ENCODE measurements around the gene SQOR. TPM values are rescaled to one million over a fixed set of nuclear protein-coding genes. Genes with fewer than 3 reads are reported as not detected.

The SQOR gene
- total and polyA plus RNA-seq, 2 of the 4 experiments (the other 2 are of a cell fraction), result 22.1 to 40.3 TPM

GRCh38 chr15:45606841-45607240 is 28.0 kb upstream of the SQOR start:
- Histone ChIP-seq H4K91ac (ENCODE audit: insufficient read depth, low read depth, low read length) (no peak overlapping the region), H3K4me2 (ENCODE audit: low read depth, low read length) (no peak overlapping the region), H3K9ac (ENCODE audit: low read depth, low read length) (no peak overlapping the region), H2AFZ (replicated peaks; ENCODE audit: low read length, poor library complexity) (no peak overlapping the region), H2BK20ac (ENCODE audit: low read depth, low read length) (no peak overlapping the region), H3K36me3 (ENCODE audit: control insufficient read depth, insufficient read depth, low read length) (peaks cover 4% of the 10 kb centered on the region; the same call in 1 of the 2 replicates), H3K14ac (replicated peaks; ENCODE audit: low read depth, low read length) (no peak overlapping the region), H3K79me1 (ENCODE audit: low read depth in 1 of 2, low read length in 2 of 2) (peaks cover 5 to 21% of the 10 kb centered on the region in 2 experiments), H3K9me3 (ENCODE audit: control insufficient read depth, insufficient read depth, low read length) (no peaks in the 10 kb centered on the region), H2BK15ac (ENCODE audit: low read depth, low read length) (no peak overlapping the region), H2AK9ac (replicated peaks; ENCODE audit: low read depth, low read length, poor library complexity) (no peak overlapping the region), H3K23ac (ENCODE audit: low read depth, low read length) (no peak overlapping the region), H3K4me3 (ENCODE audit: insufficient read depth, low read depth, low read length) (no peak overlapping the region), H2AK5ac (ENCODE audit: low read depth, low read length) (no peak overlapping the region), H2BK5ac (ENCODE audit: low read depth, low read length, poor library complexity, severe bottlenecking) (no peak overlapping the region), H3K56ac (ENCODE audit: extremely low read depth, insufficient read depth, low read length) (no peak overlapping the region), H4K5ac (ENCODE audit: low read depth, low read length) (no peak overlapping the region), H3K27ac (ENCODE audit: insufficient read depth, low read length) (no peak overlapping the region), H4K20me1 (ENCODE audit: insufficient read depth, low read length) (peaks cover 3% of the 10 kb centered on the region; the same call in 1 of the 2 replicates), H3K4me1 (ENCODE audit: control insufficient read depth, insufficient read depth, low read length) (no peaks in the 10 kb centered on the region), H3K27me3 (ENCODE audit: control insufficient read depth, insufficient read depth, low read length) (no peaks in the 10 kb centered on the region), H3K18ac (ENCODE audit: low read depth, low read length) (no peak overlapping the region), H2BK120ac (ENCODE audit: low read depth, low read length) (no peak overlapping the region), H4K8ac (ENCODE audit: low read depth in 2 of 2, low read length in 2 of 2) (no peak overlapping the region), H3K4ac (ENCODE audit: low read depth, low read length) (no peak overlapping the region), H3K9me1 (ENCODE audit: insufficient read depth, low read length) (no peaks in the 10 kb centered on the region)
- POLR2A ChIA-PET (ENCODE audit: unreplicated experiment), result no interaction called here
- no CpG with 5 or more reads among the region's 1 CpG for WGBS, 2 experiments (ENCODE audit: extremely low coverage in 2 of 2, insufficient read length in 1 of 2)
- no peak for TF ChIP-seq RFX5 (IDR thresholded peaks at IDR 0.05; ENCODE audit: low read depth, low read length)
- intact Hi-C loops (cut with micrococcal nuclease), result no loop called here
- CTCF ChIA-PET, result no interaction called here
- ATAC-seq (ENCODE audit: low read depth) (no peak), DNase-seq (no peak)
- no TSS peak for BruUV-seq (replicated peaks)
- dilution Hi-C loops (cut with HindIII; ENCODE audit: low sequenced_read_pairs, unreplicated experiment), result no loop called here
- in situ Hi-C loops (cut with MboI; ENCODE audit: low sequenced_read_pairs), result loop anchor here (25.0 kb wide), 1 partner anchor 420 kb away; the partner anchor contains the start of gene SHF

All from IMR-90 (cell line).